A549 (cell line): ENCODE results near the gene PLA2G2A. TPM values are rescaled to one million over a fixed set of nuclear protein-coding genes. Genes with fewer than 3 reads are reported as not detected.

ENCODE experiments used
- ATAC-seq, 2 experiments: fragments of 200-7000 bp in 1 of 2; fragments of >200 bp in 1 of 2; cut with Nextera tagmentation in 1 of 2; cut with Tn5 transposase in 1 of 2; 3 replicates each; pipeline versions ENCODE4 v1.8.0 to v1.9.1; 2018 to 2020; ENCODE audit warnings: mild to moderate bottlenecking in 1 of 2, moderate library complexity in 1 of 2
- CTCF ChIA-PET: fragments of 300-600 bp; sonication (Branson Sonifier 250); formaldehyde crosslinking; extraction: SDS; loops from one replicate; lab custom pipeline; 2021; ENCODE audit warnings: antibody characterized with exemption, inconsistent platforms; lab: Yijun Ruan, JAX
- POLR2A ChIA-PET: fragments of 350-600 bp; formaldehyde crosslinking; extraction: SDS; loops from one replicate; lab custom pipeline; 2021; ENCODE audit warnings: antibody characterized with exemption, inconsistent platforms; lab: Yijun Ruan, JAX
- DNase-seq, 2 experiments: peaks; one replicate each; pipeline versions ENCODE4 v3.0.0 to v3.0.0-alpha.2; 2011 to 2016; ENCODE audit warnings: low read depth in 1 of 2, low spot score in 1 of 2
- FAIRE-seq: peaks from 2 replicates; lab custom pipeline; 2011; peaks lifted over from hg19 to GRCh38; lab: Jason Lieb, UNC
- H3K27ac ChIP-seq, 2 experiments: fragments of >200 bp; sonication (Bioruptor Twin); formaldehyde crosslinking; 3 replicates each; pipeline ENCODE4 v1.5.1; 2016 to 2017
- H3K4me1 ChIP-seq: fragments of >200 bp; sonication (Bioruptor Twin); formaldehyde crosslinking; 3 replicates; pipeline ENCODE4 v1.6.1; 2016
- H3K4me2 ChIP-seq: fragments of >200 bp; sonication (Bioruptor Twin); formaldehyde crosslinking; 3 replicates; pipeline ENCODE4 v1.6.1; 2016
- H3K4me3 ChIP-seq: fragments of >200 bp; sonication (Bioruptor Twin); formaldehyde crosslinking; 3 replicates; pipeline ENCODE4 v1.5.1; 2016
- H3K9me3 ChIP-seq: fragments of >200 bp; sonication (Bioruptor Twin); formaldehyde crosslinking; 3 replicates; pipeline ENCODE4 v1.6.1; 2016
- BHLHE40 ChIP-seq: IDR thresholded peaks from 2 replicates; pipeline ENCODE4 v1.6.1; 2012; ENCODE audit warnings: low read depth, low read length, inconsistent platforms
- CBX8 ChIP-seq: fragments of 200-600 bp; sonication (generic); IDR thresholded peaks from 2 replicates; pipeline ENCODE4 v1.6.1; 2016
- CEBPB ChIP-seq, 2 experiments: fragments of >200 bp in 1 of 2; sonication (Bioruptor Twin) in 1 of 2; formaldehyde crosslinking in 1 of 2; IDR thresholded peaks; 2 replicates each; pipeline ENCODE4 v1.6.1; 2012 to 2016
- EHF ChIP-seq: fragments of 250-450 bp; sonication (Bioruptor Pico); IDR thresholded peaks from 2 replicates; pipeline ENCODE4 v1.5.0; 2020; ENCODE audit warnings: mild to moderate bottlenecking
- FOSB ChIP-seq: fragments of 250-450 bp; sonication (Bioruptor Pico); IDR thresholded peaks from 2 replicates; pipeline ENCODE4 v1.5.0; 2020; ENCODE audit warnings: mild to moderate bottlenecking, moderate library complexity
- FOSL2 ChIP-seq, 2 experiments: fragments of 450-650 bp in 1 of 2; fragments of >200 bp in 1 of 2; sonication (Bioruptor Twin) in 1 of 2; formaldehyde crosslinking; IDR thresholded peaks; 2 replicates each; pipeline versions ENCODE4 v1.5.0 to v1.6.1; 2016 to 2020; ENCODE audit warnings: mild to moderate bottlenecking in 1 of 2, moderate library complexity in 1 of 2
- JUN ChIP-seq, 2 experiments: fragments of >200 bp; sonication (Bioruptor Twin); formaldehyde crosslinking; IDR thresholded peaks; 2 replicates in 1 of 2; 3 replicates in 1 of 2; pipeline ENCODE4 v1.6.1; 2016 to 2017
- JUNB ChIP-seq: fragments of >200 bp; sonication (Bioruptor Twin); formaldehyde crosslinking; IDR thresholded peaks from 2 replicates; pipeline ENCODE4 v1.6.1; 2016
- KDM1A ChIP-seq: fragments of 200-600 bp; sonication (generic); IDR thresholded peaks from 2 replicates; pipeline ENCODE4 v1.6.1; 2016; ENCODE audit warnings: low read depth, mild to moderate bottlenecking
- KDM5A ChIP-seq: fragments of 200-600 bp; sonication (generic); IDR thresholded peaks from 2 replicates; pipeline ENCODE4 v1.6.1; 2016; ENCODE audit warnings: antibody characterized with exemption, mild to moderate bottlenecking
- MAFK ChIP-seq: fragments of 450-650 bp; IDR thresholded peaks from 2 replicates; pipeline ENCODE4 v1.6.1; 2014; ENCODE audit not compliant: partially characterized antibody
- MAZ ChIP-seq: fragments of 150-350 bp; IDR thresholded peaks from 2 replicates; pipeline ENCODE4 v1.6.1; 2014; ENCODE audit warnings: antibody characterized with exemption, low read depth, low read length, borderline replicate concordance
- MYC ChIP-seq: IDR thresholded peaks from 2 replicates; pipeline ENCODE4 v1.6.1; 2012; ENCODE audit warnings: mild to moderate bottlenecking, inconsistent platforms, low read length, improper control_type of control experiment, borderline replicate concordance
- NFE2L2 ChIP-seq: fragments of 150-350 bp; conservative IDR thresholded peaks from 2 replicates; pipeline ENCODE4 v1.6.1; 2014; ENCODE audit warnings: low read length
- PHF8 ChIP-seq: fragments of 200-600 bp; sonication (generic); IDR thresholded peaks from 2 replicates; pipeline ENCODE4 v1.6.1; 2016; ENCODE audit warnings: low read depth, mild to moderate bottlenecking, antibody characterized with exemption, moderate library complexity, borderline replicate concordance
- POLR2A ChIP-seq: IDR thresholded peaks from 2 replicates; pipeline ENCODE4 v1.6.1; 2012; ENCODE audit warnings: mild to moderate bottlenecking, low read length
- RAD21 ChIP-seq, 2 experiments: fragments of >200 bp in 1 of 2; sonication (Bioruptor Twin) in 1 of 2; formaldehyde crosslinking in 1 of 2; IDR thresholded peaks in 1 of 2; conservative IDR thresholded peaks in 1 of 2; 2 replicates in 1 of 2; 3 replicates in 1 of 2; pipeline ENCODE4 v1.6.1; 2012 to 2018; ENCODE audit warnings: inconsistent platforms in 1 of 2
- RARB ChIP-seq: fragments of 250-450 bp; sonication (Bioruptor Pico); IDR thresholded peaks from 2 replicates; pipeline ENCODE4 v1.8.0; 2021; ENCODE audit warnings: mild to moderate bottlenecking, moderate library complexity
- RCOR1 ChIP-seq: fragments of 150-350 bp; IDR thresholded peaks from 2 replicates; pipeline ENCODE4 v1.6.1; 2014; ENCODE audit warnings: antibody characterized with exemption, low read length, low read depth
- TP53 ChIP-seq: fragments of 250-450 bp; sonication (Bioruptor Pico); IDR thresholded peaks from 2 replicates; pipeline ENCODE4 v1.5.0; 2021; ENCODE audit warnings: mild to moderate bottlenecking, moderate library complexity
- ZNF302 ChIP-seq: fragments of 250-450 bp; sonication (Bioruptor Pico); IDR thresholded peaks from 2 replicates; pipeline ENCODE4 v1.9.0; 2021; ENCODE audit warnings: inconsistent platforms, mild to moderate bottlenecking, moderate library complexity
- WGBS: methylation state at CpG from one replicate; pipeline ENCODE4 v1.1.6; 2017; ENCODE audit errors: missing lambda C conversion rate; 5-methylcytosine and 5-hydroxymethylcytosine counted together
- polyA plus RNA-seq, 4 experiments: library from polyadenylated mRNA; depleted of rRNA in 3 of 4; stranded (reverse); fragments of >200 nt; fragmentation: RNase III in 1 of 4; extraction: RNeasy Plus Mini Kit Qiagen cat#74134 plus additional on column Dnase treatment in 1 of 4; gene quantifications; 2 replicates in 3 of 4; 3 replicates in 1 of 4; pipeline ENCODE4 v1.2.3, GENCODE V29; 2011 to 2017
- TF ChIP-seq, protein P1 (sequence below): IDR thresholded peaks from 2 replicates; pipeline ENCODE4 v1.6.1; 2012
- TF ChIP-seq, protein P2 (sequence below): IDR thresholded peaks from 2 replicates; pipeline ENCODE4 v1.6.1; 2012; ENCODE audit warnings: low read depth, borderline replicate concordance
- TF ChIP-seq, protein P3 (sequence below): fragments of >200 bp; sonication (Bioruptor Twin); formaldehyde crosslinking; IDR thresholded peaks from 3 replicates; pipeline ENCODE4 v1.6.1; 2016
- TF ChIP-seq, protein P4 (sequence below): fragments of 200-600 bp; sonication (generic); IDR thresholded peaks from 2 replicates; pipeline ENCODE4 v1.6.1; 2016; ENCODE audit warnings: antibody characterized with exemption, mild to moderate bottlenecking, moderate library complexity
- TF ChIP-seq, protein P5 (sequence below): IDR thresholded peaks from 2 replicates; pipeline ENCODE4 v1.6.1; 2012
- TF ChIP-seq, protein P6 (sequence below): fragments of >200 bp; sonication (Bioruptor Twin); formaldehyde crosslinking; IDR thresholded peaks from 3 replicates; pipeline ENCODE4 v1.5.1; 2016

The PLA2G2A gene
- polyA plus RNA-seq, 2 of the 4 experiments (the other 2 are of a cell fraction): 0.13 TPM; not detected in 1

DNA sequence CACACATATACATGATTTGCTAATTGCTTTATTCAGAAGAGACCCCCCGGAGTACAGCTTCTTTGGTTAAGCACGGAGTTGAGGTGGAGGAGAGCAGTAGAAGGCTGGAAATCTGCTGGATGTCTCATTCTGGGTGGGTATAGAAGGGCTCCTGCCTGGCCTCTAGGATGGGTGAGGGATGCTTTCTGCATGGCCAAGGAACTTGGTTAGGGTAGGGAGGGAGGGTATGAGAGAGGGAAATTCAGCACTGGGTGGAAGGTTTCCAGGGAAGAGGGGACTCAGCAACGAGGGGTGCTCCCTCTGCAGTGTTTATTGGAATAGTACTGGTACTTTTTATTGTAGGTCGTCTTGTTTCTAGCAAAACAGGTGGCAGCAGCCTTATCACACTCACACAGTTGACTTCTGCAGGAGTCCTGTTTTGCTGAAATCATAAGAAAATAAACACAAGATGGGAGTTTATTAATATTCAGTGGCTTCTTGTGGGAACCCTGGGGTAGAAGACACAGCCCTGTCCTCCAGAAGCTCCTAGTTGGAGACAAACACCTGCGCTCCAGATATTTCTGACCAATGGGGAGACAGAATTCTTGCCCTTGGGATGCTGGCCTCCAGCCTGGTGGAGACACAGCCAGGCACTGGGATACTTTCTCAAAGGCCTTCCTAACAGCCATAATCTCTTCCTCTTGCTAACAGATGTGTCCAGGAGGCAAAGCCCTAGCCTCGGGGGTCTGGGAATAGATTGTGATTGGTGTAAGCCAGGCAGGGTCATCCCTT is 3.8 kb downstream of the PLA2G2A start:
- ChIA-PET POLR2A (no interaction called here), CTCF (interaction anchor here (0.6 to 2.6 kb wide), 11 partner anchors 13 to 518 kb away, joined by 3 to 16 read pairs (median 5); no protein-coding TSS in a partner anchor)
- H3K4me3 ChIP-seq: no peak overlapping the region
- no peak overlapping the region for H3K27ac ChIP-seq
- no peak for TF ChIP-seq FOSB
- TF ChIP-seq, protein P1, sequence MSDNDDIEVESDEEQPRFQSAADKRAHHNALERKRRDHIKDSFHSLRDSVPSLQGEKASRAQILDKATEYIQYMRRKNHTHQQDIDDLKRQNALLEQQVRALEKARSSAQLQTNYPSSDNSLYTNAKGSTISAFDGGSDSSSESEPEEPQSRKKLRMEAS: no peak
- TF ChIP-seq NFE2L2: no peak
- no peak for TF ChIP-seq KDM5A
- TF ChIP-seq, protein P2, sequence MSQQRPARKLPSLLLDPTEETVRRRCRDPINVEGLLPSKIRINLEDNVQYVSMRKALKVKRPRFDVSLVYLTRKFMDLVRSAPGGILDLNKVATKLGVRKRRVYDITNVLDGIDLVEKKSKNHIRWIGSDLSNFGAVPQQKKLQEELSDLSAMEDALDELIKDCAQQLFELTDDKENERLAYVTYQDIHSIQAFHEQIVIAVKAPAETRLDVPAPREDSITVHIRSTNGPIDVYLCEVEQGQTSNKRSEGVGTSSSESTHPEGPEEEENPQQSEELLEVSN: no peak
- TF ChIP-seq, protein P3, sequence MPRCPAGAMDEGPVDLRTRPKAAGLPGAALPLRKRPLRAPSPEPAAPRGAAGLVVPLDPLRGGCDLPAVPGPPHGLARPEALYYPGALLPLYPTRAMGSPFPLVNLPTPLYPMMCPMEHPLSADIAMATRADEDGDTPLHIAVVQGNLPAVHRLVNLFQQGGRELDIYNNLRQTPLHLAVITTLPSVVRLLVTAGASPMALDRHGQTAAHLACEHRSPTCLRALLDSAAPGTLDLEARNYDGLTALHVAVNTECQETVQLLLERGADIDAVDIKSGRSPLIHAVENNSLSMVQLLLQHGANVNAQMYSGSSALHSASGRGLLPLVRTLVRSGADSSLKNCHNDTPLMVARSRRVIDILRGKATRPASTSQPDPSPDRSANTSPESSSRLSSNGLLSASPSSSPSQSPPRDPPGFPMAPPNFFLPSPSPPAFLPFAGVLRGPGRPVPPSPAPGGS: no peak
- TF ChIP-seq MYC: no peak
- TF ChIP-seq, protein P4, sequence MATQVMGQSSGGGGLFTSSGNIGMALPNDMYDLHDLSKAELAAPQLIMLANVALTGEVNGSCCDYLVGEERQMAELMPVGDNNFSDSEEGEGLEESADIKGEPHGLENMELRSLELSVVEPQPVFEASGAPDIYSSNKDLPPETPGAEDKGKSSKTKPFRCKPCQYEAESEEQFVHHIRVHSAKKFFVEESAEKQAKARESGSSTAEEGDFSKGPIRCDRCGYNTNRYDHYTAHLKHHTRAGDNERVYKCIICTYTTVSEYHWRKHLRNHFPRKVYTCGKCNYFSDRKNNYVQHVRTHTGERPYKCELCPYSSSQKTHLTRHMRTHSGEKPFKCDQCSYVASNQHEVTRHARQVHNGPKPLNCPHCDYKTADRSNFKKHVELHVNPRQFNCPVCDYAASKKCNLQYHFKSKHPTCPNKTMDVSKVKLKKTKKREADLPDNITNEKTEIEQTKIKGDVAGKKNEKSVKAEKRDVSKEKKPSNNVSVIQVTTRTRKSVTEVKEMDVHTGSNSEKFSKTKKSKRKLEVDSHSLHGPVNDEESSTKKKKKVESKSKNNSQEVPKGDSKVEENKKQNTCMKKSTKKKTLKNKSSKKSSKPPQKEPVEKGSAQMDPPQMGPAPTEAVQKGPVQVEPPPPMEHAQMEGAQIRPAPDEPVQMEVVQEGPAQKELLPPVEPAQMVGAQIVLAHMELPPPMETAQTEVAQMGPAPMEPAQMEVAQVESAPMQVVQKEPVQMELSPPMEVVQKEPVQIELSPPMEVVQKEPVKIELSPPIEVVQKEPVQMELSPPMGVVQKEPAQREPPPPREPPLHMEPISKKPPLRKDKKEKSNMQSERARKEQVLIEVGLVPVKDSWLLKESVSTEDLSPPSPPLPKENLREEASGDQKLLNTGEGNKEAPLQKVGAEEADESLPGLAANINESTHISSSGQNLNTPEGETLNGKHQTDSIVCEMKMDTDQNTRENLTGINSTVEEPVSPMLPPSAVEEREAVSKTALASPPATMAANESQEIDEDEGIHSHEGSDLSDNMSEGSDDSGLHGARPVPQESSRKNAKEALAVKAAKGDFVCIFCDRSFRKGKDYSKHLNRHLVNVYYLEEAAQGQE: no peak
- no peak for TF ChIP-seq RCOR1
- TF ChIP-seq JUNB: no peak
- no peak for TF ChIP-seq FOSL2 (IDR thresholded peaks at IDR 0.05)
- TF ChIP-seq FOSL2 (CRISPR knock-in tag; IDR thresholded peaks at IDR 0.05): no peak
- TF ChIP-seq BHLHE40: no peak
- TF ChIP-seq, protein P5, sequence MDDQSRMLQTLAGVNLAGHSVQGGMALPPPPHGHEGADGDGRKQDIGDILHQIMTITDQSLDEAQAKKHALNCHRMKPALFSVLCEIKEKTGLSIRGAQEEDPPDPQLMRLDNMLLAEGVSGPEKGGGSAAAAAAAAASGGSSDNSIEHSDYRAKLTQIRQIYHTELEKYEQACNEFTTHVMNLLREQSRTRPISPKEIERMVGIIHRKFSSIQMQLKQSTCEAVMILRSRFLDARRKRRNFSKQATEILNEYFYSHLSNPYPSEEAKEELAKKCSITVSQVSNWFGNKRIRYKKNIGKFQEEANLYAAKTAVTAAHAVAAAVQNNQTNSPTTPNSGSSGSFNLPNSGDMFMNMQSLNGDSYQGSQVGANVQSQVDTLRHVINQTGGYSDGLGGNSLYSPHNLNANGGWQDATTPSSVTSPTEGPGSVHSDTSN: no peak
- TF ChIP-seq MAFK: no peak
- TF ChIP-seq MAZ: no peak
- no peak for TF ChIP-seq CEBPB (IDR thresholded peaks at IDR 0.05)
- no peak for TF ChIP-seq RARB (CRISPR knock-in tag)
- no peak for TF ChIP-seq POLR2A
- TF ChIP-seq KDM1A: no peak
- DNase-seq (no peak), FAIRE-seq (no peak), ATAC-seq (peak in 1 of 2 experiments; percentile 29; a peak in 3 of 6 replicates)
- WGBS: 25% methylated on average over 6 of the region's 6 CpGs
- H3K4me2 ChIP-seq: no peak overlapping the region
- H3K9me3 ChIP-seq: no peaks in the 10 kb centered on the region
- no peaks in the 10 kb centered on the region for H3K4me1 ChIP-seq

DNA sequence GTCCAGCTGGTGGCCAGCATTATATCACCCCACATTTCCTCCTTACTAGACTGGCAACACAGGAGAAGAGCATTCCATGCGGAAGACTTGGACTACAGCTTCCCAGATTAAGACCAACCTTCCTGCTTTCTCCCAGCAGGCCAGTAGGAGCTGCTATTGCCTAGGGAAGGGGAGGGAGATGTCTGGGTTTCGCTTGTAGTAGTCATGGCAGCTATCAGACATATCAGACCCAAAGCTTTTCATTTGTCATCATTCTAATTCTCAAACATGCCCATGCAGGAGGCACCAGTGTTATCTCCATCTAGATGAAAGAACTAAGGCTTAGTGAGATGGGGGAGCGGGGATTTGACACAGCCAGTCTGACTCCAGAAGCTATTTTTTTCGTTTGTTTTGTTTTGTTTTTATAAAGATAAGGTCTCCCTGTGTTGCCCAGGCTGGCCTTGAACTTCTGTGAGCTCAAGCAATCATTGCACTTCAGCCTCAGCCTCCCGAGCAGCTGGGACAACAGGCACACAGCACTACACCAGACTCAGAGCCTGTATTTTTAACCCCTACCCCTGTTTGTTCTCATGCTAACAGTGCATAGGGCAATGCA is 4.5 kb downstream of the PLA2G2A start:
- POLR2A ChIA-PET: no interaction called here
- no peak for FAIRE-seq
- H3K4me3 ChIP-seq: no peak overlapping the region
- TF ChIP-seq JUN (IDR thresholded peaks at IDR 0.05) (no peak), EHF (CRISPR knock-in tag) (no peak), ZNF302 (CRISPR knock-in tag) (no peak), PHF8 (no peak), CBX8 (no peak), TP53 (CRISPR knock-in tag) (no peak), FOSB (no peak), JUNB (no peak), NFE2L2 (no peak), RAD21 (conservative IDR thresholded peaks at IDR 0.05 in 1 of 2, IDR thresholded peaks at IDR 0.05 in 1 of 2) (peak; percentile 66 to 81)
- TF ChIP-seq, protein P6, sequence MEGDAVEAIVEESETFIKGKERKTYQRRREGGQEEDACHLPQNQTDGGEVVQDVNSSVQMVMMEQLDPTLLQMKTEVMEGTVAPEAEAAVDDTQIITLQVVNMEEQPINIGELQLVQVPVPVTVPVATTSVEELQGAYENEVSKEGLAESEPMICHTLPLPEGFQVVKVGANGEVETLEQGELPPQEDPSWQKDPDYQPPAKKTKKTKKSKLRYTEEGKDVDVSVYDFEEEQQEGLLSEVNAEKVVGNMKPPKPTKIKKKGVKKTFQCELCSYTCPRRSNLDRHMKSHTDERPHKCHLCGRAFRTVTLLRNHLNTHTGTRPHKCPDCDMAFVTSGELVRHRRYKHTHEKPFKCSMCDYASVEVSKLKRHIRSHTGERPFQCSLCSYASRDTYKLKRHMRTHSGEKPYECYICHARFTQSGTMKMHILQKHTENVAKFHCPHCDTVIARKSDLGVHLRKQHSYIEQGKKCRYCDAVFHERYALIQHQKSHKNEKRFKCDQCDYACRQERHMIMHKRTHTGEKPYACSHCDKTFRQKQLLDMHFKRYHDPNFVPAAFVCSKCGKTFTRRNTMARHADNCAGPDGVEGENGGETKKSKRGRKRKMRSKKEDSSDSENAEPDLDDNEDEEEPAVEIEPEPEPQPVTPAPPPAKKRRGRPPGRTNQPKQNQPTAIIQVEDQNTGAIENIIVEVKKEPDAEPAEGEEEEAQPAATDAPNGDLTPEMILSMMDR: peak; percentile 57
- TF ChIP-seq, protein P5: no peak

More for the DNA sequence above, 4.5 kb downstream of the PLA2G2A start:
- ATAC-seq: peak; percentile 88 to 95
- Histone ChIP-seq H3K4me2 (no peak overlapping the region), H3K27ac (no peak overlapping the region), H3K4me1 (no peaks in the 10 kb centered on the region), H3K9me3 (no peaks in the 10 kb centered on the region)
- CTCF ChIA-PET: interaction anchor here (0.6 to 2.6 kb wide), 14 partner anchors 10 to 259 kb away, joined by 3 to 16 read pairs (median 4); no protein-coding TSS in a partner anchor
- 8% methylated on average over 4 of the region's 5 CpGs for WGBS
- peak; percentile 55 to 67 for DNase-seq
